B cell (primary cell): ENCODE measurements around the gene TTF2. TPM values are rescaled to one million over a fixed set of nuclear protein-coding genes. Genes with fewer than 3 reads are reported as not detected.

Source experiments
- ATAC-seq: fragments of 200-7000 bp; cut with Tn5 transposase; one replicate; pipeline ENCODE4 v1.10.0; 2021; ENCODE audit warnings: low read depth, mild to moderate bottlenecking, moderate number of reproducible peaks, moderate library complexity
- CTCF ChIA-PET: fragments of 350-600 bp; sonication (Branson Sonifier 250); formaldehyde crosslinking; loops from one replicate; lab custom pipeline; 2021; ENCODE audit warnings: antibody characterized with exemption, inconsistent platforms; lab: Charles Lee
- POLR2A ChIA-PET: fragments of 350-600 bp; sonication (Branson Sonifier 250); formaldehyde crosslinking; loops from one replicate; lab custom pipeline; 2021; ENCODE audit warnings: antibody characterized with exemption; lab: Charles Lee
- DNase-seq: peaks from one replicate; pipeline ENCODE4 v3.0.0; 2013
- H2AFZ ChIP-seq: 2 replicates; pipeline ENCODE4 v1.6.1; 2012; ENCODE audit warnings: mild to moderate bottlenecking, low read depth, low read length; ENCODE audit not compliant: insufficient read depth, poor library complexity, severe bottlenecking
- H3K27ac ChIP-seq, 2 donors: 1 replicate in 1 of 2; 2 replicates in 1 of 2; pipeline ENCODE4 v1.5.1; 2012 to 2013; ENCODE audit warnings: low read length in 2 of 2, mild to moderate bottlenecking in 2 of 2, moderate library complexity in 1 of 2
- H3K27me3 ChIP-seq, 4 experiments: fragments of 200-600 bp in 1 of 4; sonication (generic) in 1 of 4; replicated peaks in 1 of 4; 1 replicate in 2 of 4; 2 replicates in 2 of 4; pipeline versions ENCODE4 v1.6.1 to v1.7.0; 2013 to 2016; ENCODE audit warnings: low read length in 3 of 4, mild to moderate bottlenecking in 2 of 4, mixed read lengths in 1 of 4, moderate library complexity in 1 of 4; ENCODE audit not compliant: insufficient read depth in 4 of 4, control insufficient read depth in 3 of 4; ENCODE audit errors: control extremely low read depth in 1 of 4
- H3K36me3 ChIP-seq, 2 experiments: replicated peaks in 1 of 2; 1 replicate in 1 of 2; 2 replicates in 1 of 2; pipeline versions ENCODE4 v1.6.1 to v1.7.1; 2013; ENCODE audit warnings: low read length in 1 of 2; ENCODE audit not compliant: insufficient read depth in 2 of 2, control insufficient read depth in 1 of 2; ENCODE audit errors: control extremely low read depth in 1 of 2, extremely low read depth in 1 of 2
- H3K4me1 ChIP-seq, 2 donors: fragments of 200-600 bp in 1 of 2; sonication (generic) in 1 of 2; 1 replicate in 1 of 2; 2 replicates in 1 of 2; pipeline versions ENCODE4 v1.5.1 to v1.6.1; 2013 to 2017; ENCODE audit warnings: low read length in 2 of 2; ENCODE audit not compliant: control insufficient read depth in 2 of 2, insufficient read depth in 2 of 2
- H3K4me2 ChIP-seq: replicated peaks from 2 replicates; pipeline ENCODE3; 2012; ENCODE audit warnings: mild to moderate bottlenecking, low read depth, low read length; ENCODE audit not compliant: poor library complexity, severe bottlenecking
- H3K4me3 ChIP-seq, 5 experiments: fragments of 200-600 bp in 1 of 5; sonication (generic) in 1 of 5; 1 replicate in 3 of 5; 2 replicates in 2 of 5; pipeline versions ENCODE4 v1.5.1 to v1.7.0; 2011 to 2016; ENCODE audit warnings: low read length in 4 of 5, mild to moderate bottlenecking in 4 of 5, low read depth in 2 of 5, control low read depth in 1 of 5, moderate library complexity in 1 of 5; ENCODE audit not compliant: insufficient read depth in 1 of 5; ENCODE audit errors: control extremely low read depth in 1 of 5, extremely low read depth in 1 of 5
- H3K79me2 ChIP-seq: fragments of 200-600 bp; sonication (generic); one replicate; pipeline ENCODE4 v1.6.0; 2016; ENCODE audit warnings: low read length; ENCODE audit not compliant: control insufficient read depth, insufficient read depth
- H3K9ac ChIP-seq: fragments of 200-600 bp; sonication (generic); 2 replicates; pipeline ENCODE4 v1.6.1; 2017; ENCODE audit warnings: mild to moderate bottlenecking, low read length, moderate library complexity
- H3K9me3 ChIP-seq, 3 donors: one replicate each; pipeline versions ENCODE4 v1.6.1 to v1.7.1; 2013; ENCODE audit warnings: low read length in 2 of 3; ENCODE audit not compliant: control insufficient read depth in 2 of 3, insufficient read depth in 1 of 3; ENCODE audit errors: control extremely low read depth in 1 of 3
- H4K20me1 ChIP-seq: 2 replicates; pipeline ENCODE4 v1.6.0; 2012; ENCODE audit warnings: mild to moderate bottlenecking, low read length; ENCODE audit not compliant: insufficient read depth, control insufficient read depth, poor library complexity, severe bottlenecking
- H3K27ac Mint-ChIP-seq: one replicate; pipeline ENCODE4 v1.8.0; 2021; ENCODE audit warnings: mixed read lengths
- H3K27me3 Mint-ChIP-seq: one replicate; pipeline ENCODE4 v1.8.0; 2021; ENCODE audit warnings: mixed read lengths
- H3K4me1 Mint-ChIP-seq: one replicate; pipeline ENCODE4 v1.8.0; 2021; ENCODE audit warnings: mixed read lengths
- H3K4me3 Mint-ChIP-seq: one replicate; pipeline ENCODE4 v1.8.0; 2021; ENCODE audit warnings: mixed read lengths
- H3K9me3 Mint-ChIP-seq: one replicate; pipeline ENCODE4 v1.8.0; 2022; ENCODE audit warnings: mixed read lengths; ENCODE audit not compliant: insufficient read depth
- CTCF ChIP-seq: fragments of 200-600 bp; IDR thresholded peaks from one replicate; pipeline ENCODE4 v1.8.0; 2022; ENCODE audit warnings: antibody characterized with exemption, mild to moderate bottlenecking
- EZH2 ChIP-seq: IDR thresholded peaks from 2 replicates; pipeline ENCODE4 v1.6.1; 2012; ENCODE audit warnings: borderline replicate concordance, low read depth, mild to moderate bottlenecking, moderate library complexity, low read length; ENCODE audit not compliant: insufficient read depth, poor library complexity, severe bottlenecking
- WGBS: methylation state at CpG from one replicate; pipeline ENCODE4 v1.1.5; 2013; ENCODE audit warnings: missing lambda C conversion rate; ENCODE audit not compliant: insufficient coverage; 5-methylcytosine and 5-hydroxymethylcytosine counted together
- intact Hi-C: fragments of 100-400 bp; cut with micrococcal nuclease; formaldehyde crosslinking; loops from one replicate; pipeline ENCODE4 v1.10.0; 2022
- polyA plus RNA-seq: library from polyadenylated mRNA; depleted of rRNA; stranded (reverse); fragments of >200 nt; gene quantifications from 2 replicates; pipeline ENCODE4 v1.2.3, GENCODE V29; 2012
- total RNA-seq, 2 donors: library from RNA; stranded (reverse); fragments of 120-200 nt in 1 of 2; gene quantifications; 1 replicate in 1 of 2; 2 replicates in 1 of 2; pipeline versions ENCODE4 v1.2.3 to v1.2.4, GENCODE V29; 2013 to 2022

The TTF2 gene
- total and polyA plus RNA-seq, 2 donors (not counting 1 experiment from before 2014, with no cell fraction given), result 11.3 to 28.9 TPM

GRCh38 chr1:117147341-117147831 is 87.3 kb downstream of the TTF2 start:
- WGBS, result 62% methylated on average over 3 of the region's 4 CpGs
- H3K9ac ChIP-seq, result no peak overlapping the region
- intact Hi-C loops, result no loop called here

More at GRCh38 chr1:117147341-117147831, 87.3 kb downstream of the TTF2 start:
- no peak for ATAC-seq
- H3K27me3 Mint-ChIP-seq, result peaks cover 20% of the 10 kb centered on the region
- H3K27me3 ChIP-seq, result peaks cover 0 to 4% (median 0%) of the 10 kb centered on the region in 4 experiments
- no peaks in the 10 kb centered on the region for H3K79me2 ChIP-seq
- H3K4me2 ChIP-seq, result no peak overlapping the region
- no peak overlapping the region for H2AFZ ChIP-seq
- POLR2A ChIA-PET, result no interaction called here
- TF ChIP-seq EZH2 (no peak), CTCF (no peak)
- no peak overlapping the region for H3K4me3 Mint-ChIP-seq
- no peaks in the 10 kb centered on the region for H3K4me1 Mint-ChIP-seq
- no peak overlapping the region for H3K4me3 ChIP-seq
- DNase-seq, result no peak
- no peak overlapping the region for H3K27ac Mint-ChIP-seq
- no peak overlapping the region for H3K27ac ChIP-seq
- H3K9me3 ChIP-seq, result peaks cover 0 to 5% (median 0%) of the 10 kb centered on the region in 3 donors
- H3K4me1 ChIP-seq, result no peaks in the 10 kb centered on the region
- CTCF ChIA-PET, result interaction anchor here (1.5 kb wide), 1 partner anchor 19 kb away, joined by 4 read pairs; no protein-coding TSS in a partner anchor
- no peaks in the 10 kb centered on the region for H3K36me3 ChIP-seq
- H3K9me3 Mint-ChIP-seq, result no peaks in the 10 kb centered on the region
- H4K20me1 ChIP-seq, result no peaks in the 10 kb centered on the region
